ENCODE data around the gene IRF3.

DNA sequence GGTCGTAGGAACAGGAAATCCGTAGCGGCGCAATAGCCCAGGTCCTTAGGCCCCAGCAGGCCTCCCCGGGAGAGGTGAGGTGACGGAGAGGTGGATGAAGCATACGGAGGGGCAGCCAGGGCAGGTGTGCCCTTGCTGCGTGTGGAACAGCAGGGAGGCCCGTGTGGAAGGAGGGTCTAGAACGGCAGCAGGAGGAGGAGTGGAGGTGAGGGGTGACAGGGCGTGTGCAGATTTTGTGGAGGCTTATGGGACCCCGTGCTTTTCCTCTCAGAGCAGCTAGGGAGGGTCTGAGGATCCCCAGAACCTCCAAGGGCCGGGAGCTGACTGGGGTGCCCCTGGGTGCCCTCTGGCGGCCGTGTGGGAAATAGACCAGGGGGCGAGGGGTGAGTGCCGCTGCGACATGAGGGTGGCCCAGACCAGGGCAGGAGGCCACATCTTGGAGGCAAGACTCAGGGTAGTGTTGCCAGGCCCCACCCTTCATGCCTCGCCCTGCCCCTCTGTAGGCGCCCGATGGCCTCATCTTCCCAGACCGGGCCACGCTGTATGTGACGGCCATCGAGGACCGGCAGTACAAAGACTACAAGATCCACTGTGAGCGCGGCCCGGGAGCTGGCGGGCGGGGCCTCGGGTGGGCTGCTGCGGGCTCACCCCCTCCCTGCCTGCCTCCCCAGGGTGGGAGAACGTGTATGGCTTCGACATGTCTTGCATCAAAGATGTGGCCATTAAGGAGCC, 18.8 kb upstream of the IRF3 start:
- TF ChIP-seq TAF1 (IDR thresholded peaks at IDR 0.05; ENCODE audit: borderline replicate concordance, insufficient read depth, low read length) (no peak), REST (IDR thresholded peaks at IDR 0.05; ENCODE audit: insufficient read depth in 1 of 2, low read depth in 2 of 2, low read length in 2 of 2) (no peak), POLR2AphosphoS5 (IDR thresholded peaks at IDR 0.05; ENCODE audit: low read depth, low read length) (no peak), SIN3A (IDR thresholded peaks at IDR 0.05; ENCODE audit: borderline replicate concordance, insufficient read depth, low read length) (no peak)
